ENCODE data around the gene FUOM.
"Not testable (repeated sequence)": the region's sequence is repeated elsewhere in the genome, so short reads cannot be mapped to it uniquely, and the experiment has no call there.

FUOM gene

GRCh38 chr10:133388236-133388972 is 30.6 kb upstream of the FUOM start:
- no peak for DNase-seq (ENCODE audit: low read depth)

- not testable (repeated sequence) for DNase-seq (ENCODE audit: low read depth)
These were observed 29.1 kb upstream of the FUOM start for GRCh38 chr10:133386951-133387350.

GRCh38 chr10:133385214-133385613 is 27.4 kb upstream of the FUOM start:
- DNase-seq (ENCODE audit: low read depth): no peak

- no peak for DNase-seq (ENCODE audit: low read depth)
These were observed 26.3 kb upstream of the FUOM start for GRCh38 chr10:133384071-133384470.

GRCh38 chr10:133383551-133383950 is 25.7 kb upstream of the FUOM start:
- DNase-seq (ENCODE audit: low read depth): no peak

- DNase-seq (ENCODE audit: low read depth): no peak
These were observed 23.2 kb upstream of the FUOM start for GRCh38 chr10:133381036-133381435.

- no peak for DNase-seq (ENCODE audit: low read depth)
These were observed 22.2 kb upstream of the FUOM start for GRCh38 chr10:133379801-133380666.

- DNase-seq (ENCODE audit: low read depth): peak; percentile 32
These were observed 21.5 kb upstream of the FUOM start, which contains the start of gene PAOX for GRCh38 chr10:133379152-133379800. Gene PAOX, plus strand, starts transcription at chr10:133379262. Its CDS starts 55 bp downstream, at chr10:133379317.

GRCh38 chr10:133378251-133379096 is 20.7 kb upstream of the FUOM start:
- DNase-seq (ENCODE audit: low read depth): no peak

- no peak for DNase-seq (ENCODE audit: low read depth)
These were observed 20.0 kb upstream of the FUOM start for GRCh38 chr10:133377818-133378250.

- DNase-seq (ENCODE audit: low read depth): no peak
These were observed 19.4 kb upstream of the FUOM start for GRCh38 chr10:133377025-133377817.

GRCh38 chr10:133376183-133376582 is 18.4 kb upstream of the FUOM start:
- DNase-seq (ENCODE audit: low read depth): not testable (repeated sequence)

- no peak for DNase-seq (ENCODE audit: low read depth)
These were observed 17.7 kb upstream of the FUOM start for GRCh38 chr10:133375357-133376115.

- peak; percentile 76 for DNase-seq (ENCODE audit: low read depth)
These were observed 15.6 kb upstream of the FUOM start, which contains the start of gene ECHS1 for GRCh38 chr10:133373174-133374090. Gene ECHS1, minus strand, starts transcription at chr10:133373354. Its CDS starts 21 bp downstream, at chr10:133373333.

- no peak for DNase-seq (ENCODE audit: low read depth)
These were observed 14.7 kb upstream of the FUOM start for GRCh38 chr10:133372507-133372906.

- no peak for DNase-seq (ENCODE audit: low read depth)
These were observed 12.4 kb upstream of the FUOM start for GRCh38 chr10:133370030-133370786.

- no peak for DNase-seq (ENCODE audit: low read depth)
These were observed 10.3 kb upstream of the FUOM start for GRCh38 chr10:133368153-133368552.

GRCh38 chr10:133367461-133367860 is 9.6 kb upstream of the FUOM start:
- DNase-seq (ENCODE audit: low read depth): not testable (repeated sequence)

All from fibroblast of the conjunctiva (primary cell).